HepG2 (cell line): ENCODE measurements around the gene PPP2R5E. TPM values are rescaled to one million over a fixed set of nuclear protein-coding genes. Genes with fewer than 3 reads are reported as not detected.

ENCODE experiments used
- ATAC-seq: fragments of 200-7000 bp; cut with Tn5 transposase; 3 replicates; pipeline ENCODE4 v1.9.1; 2020; ENCODE audit warnings: mild to moderate bottlenecking, moderate library complexity
- BruUV-seq: library from RNA; stranded (reverse); fragments of 400-500 nt; replicated peaks from 2 replicates; lab custom pipeline; 2021; lab: Mats Ljungman, UMichigan
- CTCF ChIA-PET: fragments of 300-600 bp; formaldehyde crosslinking; extraction: SDS; loops from one replicate; lab custom pipeline; 2021; ENCODE audit warnings: low total read pairs, inconsistent platforms, low intra/inter-chr PET ratio; lab: Yijun Ruan, JAX
- POLR2A ChIA-PET: fragments of 350-600 bp; sonication (Branson Sonifier 250); formaldehyde crosslinking; loops from one replicate; lab custom pipeline; 2020; ENCODE audit warnings: antibody characterized with exemption, inconsistent platforms; lab: Yijun Ruan, JAX
- DNase-seq: peaks from one replicate; pipeline ENCODE4 v3.0.0-alpha.2; 2015; ENCODE audit warnings: low spot score
- FAIRE-seq: peaks from 3 replicates; lab custom pipeline; 2011; peaks lifted over from hg19 to GRCh38; lab: Jason Lieb, UNC
- H2AFZ ChIP-seq: one replicate; pipeline ENCODE4 v1.6.1; 2011; ENCODE audit warnings: low read length, inconsistent platforms
- H3K27ac ChIP-seq: fragments of 300-600 bp; 3 replicates; pipeline ENCODE4 v1.8.0; 2011; ENCODE audit warnings: mixed run types, mild to moderate bottlenecking, mixed read lengths, low read length, inconsistent platforms; ENCODE audit not compliant: insufficient read depth; ENCODE audit errors: extremely low read length
- H3K27me3 ChIP-seq, 2 experiments: fragments of 200-600 bp in 1 of 2; 2 replicates in 1 of 2; 3 replicates in 1 of 2; pipeline versions ENCODE4 v1.6.0 to v1.8.0; 2011; ENCODE audit warnings: low read length in 2 of 2, mild to moderate bottlenecking in 2 of 2, moderate library complexity in 2 of 2, inconsistent platforms in 1 of 2; ENCODE audit not compliant: insufficient read depth in 2 of 2, control insufficient read depth in 1 of 2
- H3K36me3 ChIP-seq, 2 experiments: fragments of 200-600 bp in 1 of 2; replicated peaks in 1 of 2; 2 replicates in 1 of 2; 3 replicates in 1 of 2; pipeline versions ENCODE4 v1.5.1 to v1.8.0; 2011; ENCODE audit warnings: low read length in 2 of 2, inconsistent platforms in 1 of 2; ENCODE audit not compliant: insufficient read depth in 2 of 2, control insufficient read depth in 1 of 2
- H3K4me1 ChIP-seq: 2 replicates; pipeline ENCODE4 v1.5.1; 2012; ENCODE audit warnings: low read length, inconsistent platforms; ENCODE audit not compliant: insufficient read depth
- H3K4me2 ChIP-seq: 2 replicates; pipeline ENCODE4 v1.6.0; 2011; ENCODE audit warnings: low read depth, low read length, inconsistent platforms
- H3K4me3 ChIP-seq, 3 experiments: fragments of 200-600 bp in 1 of 3; sonication (generic), shearing (Covaris generic) in 1 of 3; replicated peaks in 1 of 3; 2 replicates each; pipeline ENCODE4 v1.5.1; 2011 to 2016; ENCODE audit warnings: low read length in 3 of 3, inconsistent platforms in 2 of 3, low read depth in 2 of 3, mild to moderate bottlenecking in 2 of 3, control low read depth in 1 of 3, mixed read lengths in 1 of 3; ENCODE audit not compliant: insufficient read depth in 1 of 3
- H3K79me2 ChIP-seq: one replicate; pipeline ENCODE4 v1.6.1; 2011; ENCODE audit warnings: low read length, inconsistent platforms; ENCODE audit not compliant: insufficient read depth
- H3K9ac ChIP-seq: 2 replicates; pipeline ENCODE4 v1.6.0; 2011; ENCODE audit warnings: mild to moderate bottlenecking, low read depth, low read length, inconsistent platforms; ENCODE audit not compliant: insufficient read depth
- H3K9me3 ChIP-seq: 2 replicates; pipeline ENCODE4 v1.5.1; 2012; ENCODE audit warnings: mild to moderate bottlenecking, low read length
- H4K20me1 ChIP-seq: 2 replicates; pipeline ENCODE4 v1.6.0; 2011; ENCODE audit warnings: inconsistent platforms, mild to moderate bottlenecking, low read length, moderate library complexity; ENCODE audit not compliant: insufficient read depth
- MXD4 ChIP-seq: IDR thresholded peaks from 2 replicates; pipeline ENCODE4 v1.6.1; 2016; ENCODE audit warnings: mild to moderate bottlenecking, missing biosample characterization, missing genetic modification reagents
- PHF5A ChIP-seq: IDR thresholded peaks from one replicate; pipeline ENCODE4 v1.6.1; 2018; ENCODE audit warnings: low read depth, missing genetic modification reagents; ENCODE audit not compliant: unreplicated experiment
- ZNF564 ChIP-seq: sonication (generic); formaldehyde crosslinking; IDR thresholded peaks from 2 replicates; pipeline ENCODE4 v1.8.1; 2023; ENCODE audit warnings: mild to moderate bottlenecking, missing genetic modification reagents
- WGBS: methylation state at CpG from one replicate; pipeline ENCODE4 v1.1.6; 2017; ENCODE audit warnings: low lambda C conversion rate; 5-methylcytosine and 5-hydroxymethylcytosine counted together
- in situ Hi-C: cut with HindIII; loops from 2 replicates; pipeline ENCODE4 v1.10.0; 2017; ENCODE audit warnings: low pct_unique_long_range_greater_than_20kb; ENCODE audit not compliant: extremely low pct_ligation_motif_present
- intact Hi-C: fragments of 100-400 bp; cut with micrococcal nuclease; formaldehyde crosslinking; loops from one replicate; pipeline ENCODE4 v1.10.0; 2022; ENCODE audit not compliant: unreplicated experiment
- polyA plus RNA-seq, 8 experiments: library from polyadenylated mRNA; depleted of rRNA in 3 of 8; stranded (reverse) in 7 of 8; unstranded in 1 of 8; fragments of >200 nt; fragmentation: Illumina TruSeq in 4 of 8; extraction: Trizol in 4 of 8; gene quantifications; 2 replicates each; pipeline versions ENCODE4 v1.2.1 to v1.2.3, GENCODE V29; 2011 to 2016; ENCODE audit warnings: low read depth in 4 of 8, missing spikeins in 1 of 8, mixed read lengths in 1 of 8; ENCODE audit not compliant: insufficient read depth in 1 of 8
- total RNA-seq, 5 experiments: library from RNA; depleted of rRNA; stranded (reverse); fragments of >200 nt; fragmentation: Illumina TruSeq; extraction: Trizol; gene quantifications; 2 replicates each; pipeline ENCODE4 v1.2.3, GENCODE V29; 2016; ENCODE audit warnings: low read depth in 1 of 5
- TF ChIP-seq, protein P1 (sequence below): sonication (generic); formaldehyde crosslinking; IDR thresholded peaks from 2 replicates; pipeline ENCODE4 v1.4.0; 2020; ENCODE audit warnings: mild to moderate bottlenecking, missing genetic modification reagents
- TF ChIP-seq, protein P2 (sequence below), 2 experiments: sonication (generic) in 1 of 2; formaldehyde crosslinking in 1 of 2; IDR thresholded peaks; 2 replicates each; pipeline versions ENCODE4 v1.4.0 to v1.6.1; 2018 to 2020; ENCODE audit warnings: missing genetic modification reagents in 2 of 2, borderline replicate concordance in 1 of 2, low read depth in 1 of 2, mild to moderate bottlenecking in 1 of 2, missing biosample characterization in 1 of 2
- TF ChIP-seq, protein P3 (sequence below): sonication (generic); formaldehyde crosslinking; IDR thresholded peaks from 2 replicates; pipeline ENCODE4 v1.4.0; 2020; ENCODE audit warnings: missing genetic modification reagents

Gene PPP2R5E
- total and polyA plus RNA-seq, 2 of the 13 experiments (the other 11 are each of a cell fraction or from before 2014, with no cell fraction given): 8.9 to 11.0 TPM

DNA sequence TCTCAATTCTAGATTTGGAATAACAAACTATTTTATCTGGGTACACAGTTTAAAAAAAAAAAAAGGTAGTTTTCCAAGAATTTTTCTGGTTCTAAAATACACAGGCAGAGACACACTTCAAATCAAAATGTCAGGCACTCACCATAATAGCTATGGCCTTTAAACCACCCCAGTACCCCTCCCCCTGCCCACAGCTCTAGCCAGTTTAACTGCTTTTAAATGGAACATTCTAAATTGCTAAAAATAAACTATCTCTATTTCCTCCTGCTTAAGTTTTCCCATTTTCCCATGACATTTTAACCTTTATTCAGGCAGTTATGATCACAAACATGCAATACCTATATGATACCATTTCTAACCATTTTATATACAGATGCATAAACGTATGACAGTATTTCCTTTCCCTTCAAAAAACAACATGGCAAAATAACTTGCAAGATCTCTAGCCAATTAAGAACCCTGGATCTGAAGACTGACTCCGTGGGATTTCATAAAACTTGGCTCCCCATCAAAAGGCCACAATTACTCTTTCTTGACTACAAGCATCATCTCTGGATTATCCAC is 46.3 kb downstream of the PPP2R5E start (continued):
- TF ChIP-seq, protein P1, sequence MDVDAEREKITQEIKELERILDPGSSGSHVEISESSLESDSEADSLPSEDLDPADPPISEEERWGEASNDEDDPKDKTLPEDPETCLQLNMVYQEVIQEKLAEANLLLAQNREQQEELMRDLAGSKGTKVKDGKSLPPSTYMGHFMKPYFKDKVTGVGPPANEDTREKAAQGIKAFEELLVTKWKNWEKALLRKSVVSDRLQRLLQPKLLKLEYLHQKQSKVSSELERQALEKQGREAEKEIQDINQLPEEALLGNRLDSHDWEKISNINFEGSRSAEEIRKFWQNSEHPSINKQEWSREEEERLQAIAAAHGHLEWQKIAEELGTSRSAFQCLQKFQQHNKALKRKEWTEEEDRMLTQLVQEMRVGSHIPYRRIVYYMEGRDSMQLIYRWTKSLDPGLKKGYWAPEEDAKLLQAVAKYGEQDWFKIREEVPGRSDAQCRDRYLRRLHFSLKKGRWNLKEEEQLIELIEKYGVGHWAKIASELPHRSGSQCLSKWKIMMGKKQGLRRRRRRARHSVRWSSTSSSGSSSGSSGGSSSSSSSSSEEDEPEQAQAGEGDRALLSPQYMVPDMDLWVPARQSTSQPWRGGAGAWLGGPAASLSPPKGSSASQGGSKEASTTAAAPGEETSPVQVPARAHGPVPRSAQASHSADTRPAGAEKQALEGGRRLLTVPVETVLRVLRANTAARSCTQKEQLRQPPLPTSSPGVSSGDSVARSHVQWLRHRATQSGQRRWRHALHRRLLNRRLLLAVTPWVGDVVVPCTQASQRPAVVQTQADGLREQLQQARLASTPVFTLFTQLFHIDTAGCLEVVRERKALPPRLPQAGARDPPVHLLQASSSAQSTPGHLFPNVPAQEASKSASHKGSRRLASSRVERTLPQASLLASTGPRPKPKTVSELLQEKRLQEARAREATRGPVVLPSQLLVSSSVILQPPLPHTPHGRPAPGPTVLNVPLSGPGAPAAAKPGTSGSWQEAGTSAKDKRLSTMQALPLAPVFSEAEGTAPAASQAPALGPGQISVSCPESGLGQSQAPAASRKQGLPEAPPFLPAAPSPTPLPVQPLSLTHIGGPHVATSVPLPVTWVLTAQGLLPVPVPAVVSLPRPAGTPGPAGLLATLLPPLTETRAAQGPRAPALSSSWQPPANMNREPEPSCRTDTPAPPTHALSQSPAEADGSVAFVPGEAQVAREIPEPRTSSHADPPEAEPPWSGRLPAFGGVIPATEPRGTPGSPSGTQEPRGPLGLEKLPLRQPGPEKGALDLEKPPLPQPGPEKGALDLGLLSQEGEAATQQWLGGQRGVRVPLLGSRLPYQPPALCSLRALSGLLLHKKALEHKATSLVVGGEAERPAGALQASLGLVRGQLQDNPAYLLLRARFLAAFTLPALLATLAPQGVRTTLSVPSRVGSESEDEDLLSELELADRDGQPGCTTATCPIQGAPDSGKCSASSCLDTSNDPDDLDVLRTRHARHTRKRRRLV (CRISPR knock-in tag): no peak
- TF ChIP-seq ZNF564 (no peak), MXD4 (CRISPR knock-in tag) (no peak)
- TF ChIP-seq, protein P2, sequence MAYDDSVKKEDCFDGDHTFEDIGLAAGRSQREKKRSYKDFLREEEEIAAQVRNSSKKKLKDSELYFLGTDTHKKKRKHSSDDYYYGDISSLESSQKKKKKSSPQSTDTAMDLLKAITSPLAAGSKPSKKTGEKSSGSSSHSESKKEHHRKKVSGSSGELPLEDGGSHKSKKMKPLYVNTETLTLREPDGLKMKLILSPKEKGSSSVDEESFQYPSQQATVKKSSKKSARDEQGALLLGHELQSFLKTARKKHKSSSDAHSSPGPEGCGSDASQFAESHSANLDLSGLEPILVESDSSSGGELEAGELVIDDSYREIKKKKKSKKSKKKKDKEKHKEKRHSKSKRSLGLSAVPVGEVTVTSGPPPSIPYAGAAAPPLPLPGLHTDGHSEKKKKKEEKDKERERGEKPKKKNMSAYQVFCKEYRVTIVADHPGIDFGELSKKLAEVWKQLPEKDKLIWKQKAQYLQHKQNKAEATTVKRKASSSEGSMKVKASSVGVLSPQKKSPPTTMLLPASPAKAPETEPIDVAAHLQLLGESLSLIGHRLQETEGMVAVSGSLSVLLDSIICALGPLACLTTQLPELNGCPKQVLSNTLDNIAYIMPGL (CRISPR knock-in tag; IDR thresholded peaks at IDR 0.05; ENCODE audit: borderline replicate concordance in 1 of 2, low read depth in 1 of 2): no peak

DNA sequence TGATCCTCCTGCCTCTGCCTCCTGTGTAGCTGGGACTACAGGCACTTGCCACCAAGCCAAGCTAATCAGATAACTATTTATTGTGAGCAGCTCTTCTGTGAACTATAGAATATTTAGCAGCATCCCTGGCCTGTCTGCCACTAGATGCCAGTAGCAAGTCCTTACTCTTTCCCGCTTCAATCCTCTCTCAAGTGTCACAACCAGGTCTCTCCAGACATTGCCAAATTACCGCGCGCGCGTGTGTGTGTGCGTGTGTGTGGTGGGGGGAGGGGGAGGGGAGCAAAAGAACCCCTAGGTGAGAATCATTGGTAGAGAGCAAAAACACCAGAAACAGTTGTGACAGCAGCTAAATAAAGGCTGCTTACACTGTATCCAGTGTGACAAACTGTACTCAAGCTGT is 49.9 kb downstream of the PPP2R5E start:
- no peaks in the 10 kb centered on the region for H3K9me3 ChIP-seq
- H3K36me3 ChIP-seq: no peaks in the 10 kb centered on the region; a peak in 2 of 5 replicates
- BruUV-seq: no TSS peak
- FAIRE-seq (no peak), DNase-seq (no peak), ATAC-seq (peak; percentile 62)
- TF ChIP-seq, protein P3, sequence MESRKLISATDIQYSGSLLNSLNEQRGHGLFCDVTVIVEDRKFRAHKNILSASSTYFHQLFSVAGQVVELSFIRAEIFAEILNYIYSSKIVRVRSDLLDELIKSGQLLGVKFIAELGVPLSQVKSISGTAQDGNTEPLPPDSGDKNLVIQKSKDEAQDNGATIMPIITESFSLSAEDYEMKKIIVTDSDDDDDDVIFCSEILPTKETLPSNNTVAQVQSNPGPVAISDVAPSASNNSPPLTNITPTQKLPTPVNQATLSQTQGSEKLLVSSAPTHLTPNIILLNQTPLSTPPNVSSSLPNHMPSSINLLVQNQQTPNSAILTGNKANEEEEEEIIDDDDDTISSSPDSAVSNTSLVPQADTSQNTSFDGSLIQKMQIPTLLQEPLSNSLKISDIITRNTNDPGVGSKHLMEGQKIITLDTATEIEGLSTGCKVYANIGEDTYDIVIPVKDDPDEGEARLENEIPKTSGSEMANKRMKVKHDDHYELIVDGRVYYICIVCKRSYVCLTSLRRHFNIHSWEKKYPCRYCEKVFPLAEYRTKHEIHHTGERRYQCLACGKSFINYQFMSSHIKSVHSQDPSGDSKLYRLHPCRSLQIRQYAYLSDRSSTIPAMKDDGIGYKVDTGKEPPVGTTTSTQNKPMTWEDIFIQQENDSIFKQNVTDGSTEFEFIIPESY: peak; percentile 94
- no peak for TF ChIP-seq PHF5A (CRISPR knock-in tag)
- no peak overlapping the region for H2AFZ ChIP-seq
- peaks cover 50% of the 10 kb centered on the region for H3K79me2 ChIP-seq
- H3K4me1 ChIP-seq: no peaks in the 10 kb centered on the region
- intact Hi-C loops (no loop called here), in situ Hi-C loops (no loop called here)
- no peaks in the 10 kb centered on the region for H4K20me1 ChIP-seq
- CTCF ChIA-PET: no interaction called here
- H3K4me3 ChIP-seq: no peak overlapping the region
- no peak overlapping the region for H3K4me2 ChIP-seq
- POLR2A ChIA-PET: interaction anchor here (1.5 kb wide), 1 partner anchor 50 kb away, joined by 5 read pairs; the partner anchor contains the start of gene PPP2R5E
- no peaks in the 10 kb centered on the region; a peak in 1 of 5 replicates for H3K27me3 ChIP-seq
- WGBS: 96% methylated on average over 7 of the region's 7 CpGs
- H3K27ac ChIP-seq: no peak overlapping the region
- no peak overlapping the region for H3K9ac ChIP-seq
